IMR-90 (cell line): ENCODE measurements around the gene PC. TPM values are rescaled to one million over a fixed set of nuclear protein-coding genes. Genes with fewer than 3 reads are reported as not detected.

Source experiments
- ATAC-seq: fragments of 200-7000 bp; cut with Tn5 transposase; 2 replicates; pipeline ENCODE4 v1.9.1; 2020; ENCODE audit warnings: low read depth, mild to moderate bottlenecking, moderate library complexity
- BruUV-seq: library from RNA; stranded (reverse); fragments of 400-500 nt; replicated peaks from 2 replicates; lab custom pipeline; 2021; lab: Mats Ljungman, UMichigan
- CTCF ChIA-PET: fragments of 300-600 bp; formaldehyde crosslinking; extraction: SDS; loops from one replicate; lab custom pipeline; 2021; ENCODE audit warnings: antibody characterized with exemption; lab: Yijun Ruan, JAX
- POLR2A ChIA-PET: fragments of 300-600 bp; sonication (Branson Sonifier 250); formaldehyde crosslinking; loops from one replicate; lab custom pipeline; 2022; ENCODE audit warnings: antibody characterized with exemption; ENCODE audit not compliant: unreplicated experiment; lab: Charles Lee
- DNase-seq: peaks from one replicate; pipeline ENCODE4 v3.0.0; 2013
- H2AFZ ChIP-seq: replicated peaks from 2 replicates; pipeline ENCODE3; 2013; ENCODE audit warnings: low read length, mild to moderate bottlenecking; ENCODE audit not compliant: poor library complexity
- H2AK5ac ChIP-seq: 2 replicates; pipeline ENCODE4 v1.6.1; 2013; ENCODE audit warnings: low read depth, low read length, inconsistent platforms
- H2AK9ac ChIP-seq: replicated peaks from 2 replicates; pipeline ENCODE3; 2013; ENCODE audit warnings: mild to moderate bottlenecking, low read depth, low read length, moderate library complexity; ENCODE audit not compliant: poor library complexity
- H2BK120ac ChIP-seq: 2 replicates; pipeline ENCODE4 v1.6.1; 2013; ENCODE audit warnings: low read depth, low read length, inconsistent platforms
- H2BK15ac ChIP-seq: 3 replicates; pipeline ENCODE4 v1.6.1; 2013; ENCODE audit warnings: low read depth, low read length, inconsistent platforms
- H2BK20ac ChIP-seq: 2 replicates; pipeline ENCODE4 v1.6.1; 2013; ENCODE audit warnings: low read depth, mild to moderate bottlenecking, inconsistent platforms, low read length, moderate library complexity
- H2BK5ac ChIP-seq: 2 replicates; pipeline ENCODE4 v1.6.1; 2013; ENCODE audit warnings: mild to moderate bottlenecking, low read depth, low read length, inconsistent platforms; ENCODE audit not compliant: poor library complexity, severe bottlenecking
- H3K14ac ChIP-seq: replicated peaks from 2 replicates; pipeline ENCODE4 v1.6.1; 2013; ENCODE audit warnings: low read depth, low read length, inconsistent platforms
- H3K18ac ChIP-seq: 2 replicates; pipeline ENCODE4 v1.6.1; 2013; ENCODE audit warnings: low read depth, low read length, control low read depth
- H3K23ac ChIP-seq: 2 replicates; pipeline ENCODE4 v1.6.1; 2013; ENCODE audit warnings: low read depth, low read length, inconsistent platforms
- H3K27ac ChIP-seq: 2 replicates; pipeline ENCODE4 v1.5.1; 2013; ENCODE audit warnings: mild to moderate bottlenecking, control low read depth, low read length; ENCODE audit not compliant: insufficient read depth
- H3K27me3 ChIP-seq: 2 replicates; pipeline ENCODE4 v1.6.1; 2013; ENCODE audit warnings: low read length; ENCODE audit not compliant: control insufficient read depth, insufficient read depth
- H3K36me3 ChIP-seq: 2 replicates; pipeline ENCODE4 v1.6.1; 2013; ENCODE audit warnings: low read length, mixed read lengths; ENCODE audit not compliant: control insufficient read depth, insufficient read depth
- H3K4ac ChIP-seq: 2 replicates; pipeline ENCODE4 v1.6.1; 2013; ENCODE audit warnings: low read depth, low read length, inconsistent platforms
- H3K4me1 ChIP-seq: 2 replicates; pipeline ENCODE4 v1.6.1; 2013; ENCODE audit warnings: low read length, mixed read lengths; ENCODE audit not compliant: control insufficient read depth, insufficient read depth
- H3K4me2 ChIP-seq: 2 replicates; pipeline ENCODE4 v1.6.1; 2013; ENCODE audit warnings: low read depth, mild to moderate bottlenecking, control low read depth, low read length, moderate library complexity
- H3K4me3 ChIP-seq: 2 replicates; pipeline ENCODE4 v1.5.1; 2013; ENCODE audit warnings: low read depth, mild to moderate bottlenecking, control low read depth, low read length, moderate library complexity; ENCODE audit not compliant: insufficient read depth
- H3K56ac ChIP-seq: 2 replicates; pipeline ENCODE4 v1.6.1; 2013; ENCODE audit warnings: low read length, inconsistent platforms; ENCODE audit not compliant: insufficient read depth; ENCODE audit errors: extremely low read depth
- H3K79me1 ChIP-seq, 2 experiments: 2 replicates each; pipeline ENCODE4 v1.6.1; 2013; ENCODE audit warnings: low read length in 2 of 2, inconsistent platforms in 1 of 2, low read depth in 1 of 2
- H3K9ac ChIP-seq: 2 replicates; pipeline ENCODE4 v1.6.1; 2013; ENCODE audit warnings: low read depth, low read length, control low read depth
- H3K9me1 ChIP-seq: 2 replicates; pipeline ENCODE4 v1.6.1; 2013; ENCODE audit warnings: low read length, inconsistent platforms; ENCODE audit not compliant: insufficient read depth
- H3K9me3 ChIP-seq: 2 replicates; pipeline ENCODE4 v1.6.1; 2013; ENCODE audit warnings: low read length; ENCODE audit not compliant: control insufficient read depth, insufficient read depth
- H4K20me1 ChIP-seq: 2 replicates; pipeline ENCODE4 v1.6.1; 2013; ENCODE audit warnings: low read length, inconsistent platforms; ENCODE audit not compliant: insufficient read depth
- H4K5ac ChIP-seq: 2 replicates; pipeline ENCODE4 v1.6.1; 2013; ENCODE audit warnings: mild to moderate bottlenecking, low read depth, low read length, control low read depth
- H4K8ac ChIP-seq, 2 experiments: 2 replicates each; pipeline ENCODE4 v1.6.1; 2013; ENCODE audit warnings: low read depth in 2 of 2, low read length in 2 of 2, control low read depth in 1 of 2, inconsistent platforms in 1 of 2
- H4K91ac ChIP-seq: 2 replicates; pipeline ENCODE4 v1.6.1; 2013; ENCODE audit warnings: low read depth, low read length, inconsistent platforms; ENCODE audit not compliant: insufficient read depth
- BHLHE40 ChIP-seq: fragments of 150-350 bp; IDR thresholded peaks from 2 replicates; pipeline ENCODE4 v1.6.1; 2016; ENCODE audit warnings: mild to moderate bottlenecking, low read depth, low read length
- CEBPB ChIP-seq: IDR thresholded peaks from 2 replicates; pipeline ENCODE4 v1.6.1; 2012; ENCODE audit warnings: low read depth, low read length, improper control_type of control experiment
- CHD1 ChIP-seq: IDR thresholded peaks from 2 replicates; pipeline ENCODE4 v1.6.1; 2012; ENCODE audit warnings: low read depth, low read length, improper control_type of control experiment
- FOS ChIP-seq: fragments of 150-350 bp; IDR thresholded peaks from 2 replicates; pipeline ENCODE4 v1.6.1; 2016; ENCODE audit warnings: low read depth, low read length
- MAFK ChIP-seq: IDR thresholded peaks from 2 replicates; pipeline ENCODE4 v1.6.1; 2012; ENCODE audit warnings: low read depth, low read length, improper control_type of control experiment
- MAZ ChIP-seq: IDR thresholded peaks from 2 replicates; pipeline ENCODE4 v1.6.1; 2012; ENCODE audit warnings: low read depth, mild to moderate bottlenecking, low read length, improper control_type of control experiment, moderate library complexity, borderline replicate concordance
- MXI1 ChIP-seq: IDR thresholded peaks from 2 replicates; pipeline ENCODE4 v1.6.1; 2012; ENCODE audit warnings: low read depth, mild to moderate bottlenecking, low read length, moderate library complexity, borderline replicate concordance
- NFE2L2 ChIP-seq: fragments of 150-350 bp; IDR thresholded peaks from 2 replicates; pipeline ENCODE4 v1.6.1; 2016; ENCODE audit warnings: low read depth, mild to moderate bottlenecking, low read length
- POLR2A ChIP-seq: IDR thresholded peaks from 2 replicates; pipeline ENCODE4 v1.6.1; 2012; ENCODE audit warnings: mild to moderate bottlenecking, low read depth, low read length
- RAD21 ChIP-seq: IDR thresholded peaks from 2 replicates; pipeline ENCODE4 v1.6.1; 2012; ENCODE audit warnings: low read length, improper control_type of control experiment
- RCOR1 ChIP-seq: IDR thresholded peaks from 2 replicates; pipeline ENCODE4 v1.6.1; 2012; ENCODE audit warnings: mild to moderate bottlenecking, low read length, improper control_type of control experiment; ENCODE audit not compliant: insufficient replicate concordance
- RFX5 ChIP-seq: IDR thresholded peaks from 2 replicates; pipeline ENCODE4 v1.8.0; 2012; ENCODE audit warnings: low read depth, mild to moderate bottlenecking, low read length, moderate library complexity
- USF2 ChIP-seq: fragments of 150-350 bp; IDR thresholded peaks from 2 replicates; pipeline ENCODE4 v1.6.1; 2017; ENCODE audit warnings: mild to moderate bottlenecking, antibody characterized with exemption, low read length, low read depth
- WGBS, 2 experiments: methylation state at CpG; one replicate each; pipeline versions ENCODE4 v1.1.5 to v1.1.7; 2013; ENCODE audit warnings: missing lambda C conversion rate in 2 of 2; ENCODE audit not compliant: insufficient read length in 1 of 2; ENCODE audit errors: extremely low coverage in 2 of 2; 5-methylcytosine and 5-hydroxymethylcytosine counted together
- dilution Hi-C: fragments of 300-500 bp; cut with HindIII; formaldehyde crosslinking; loops from one replicate; pipeline ENCODE4 v1.14.3; 2018; ENCODE audit warnings: low sequenced_read_pairs; ENCODE audit not compliant: unreplicated experiment
- in situ Hi-C: fragments of 300-500 bp; cut with MboI; formaldehyde crosslinking; loops from 3 replicates; pipeline ENCODE4 v1.14.3; 2019; ENCODE audit warnings: low sequenced_read_pairs, inconsistent platforms, mixed read lengths
- intact Hi-C: fragments of 100-400 bp; cut with micrococcal nuclease; formaldehyde crosslinking; loops from 2 replicates; pipeline ENCODE4 v1.10.0; 2022
- polyA plus RNA-seq, 3 experiments: library from polyadenylated mRNA; depleted of rRNA; stranded (reverse); fragments of >200 nt; gene quantifications; 2 replicates each; pipeline ENCODE4 v1.2.3, GENCODE V29; 2012; ENCODE audit warnings: low replicate concordance in 1 of 3
- total RNA-seq: library from RNA; depleted of rRNA; stranded (reverse); fragments of >200 nt; gene quantifications from 2 replicates; pipeline ENCODE4 v1.2.3, GENCODE V29; 2012
- TF ChIP-seq, protein P1 (sequence below): conservative IDR thresholded peaks from 2 replicates; pipeline ENCODE4 v1.5.1; 2012; ENCODE audit warnings: mild to moderate bottlenecking, low read depth, low read length, improper control_type of control experiment
- TF ChIP-seq, protein P2 (sequence below): fragments of 150-350 bp; IDR thresholded peaks from 2 replicates; pipeline ENCODE4 v1.6.1; 2016; ENCODE audit warnings: low read depth, mild to moderate bottlenecking, low read length, moderate library complexity, borderline replicate concordance

PC gene
- total and polyA plus RNA-seq, 2 of the 4 experiments (the other 2 are of a cell fraction): 13.6 to 15.7 TPM

- dilution Hi-C loops: no loop called here
- no peak overlapping the region for H2BK20ac ChIP-seq
- peak overlapping the region; percentile 23 for H2AFZ ChIP-seq
- H3K9ac ChIP-seq: no peak overlapping the region
- no peak overlapping the region for H3K14ac ChIP-seq
- H4K5ac ChIP-seq: no peak overlapping the region
- no peak overlapping the region for H3K18ac ChIP-seq
- H2AK5ac ChIP-seq: no peak overlapping the region; the same call in 1 of the 2 replicates
- H3K36me3 ChIP-seq: peaks cover 28% of the 10 kb centered on the region; the same call in 1 of the 2 replicates
- no peak overlapping the region for H3K23ac ChIP-seq
- H3K9me3 ChIP-seq: no peaks in the 10 kb centered on the region
- no peak overlapping the region for H3K4me3 ChIP-seq
- peaks cover 6% of the 10 kb centered on the region; the same call in 1 of the 2 replicates for H4K20me1 ChIP-seq
- no TSS peak for BruUV-seq
- no peaks in the 10 kb centered on the region for H3K27me3 ChIP-seq
- no peak overlapping the region for H2AK9ac ChIP-seq
- H2BK15ac ChIP-seq: no peak overlapping the region
- intact Hi-C loops: loop anchor here (5.0 kb wide), 2 partner anchors 113 to 173 kb away; no protein-coding TSS in a partner anchor
- H4K91ac ChIP-seq: no peak overlapping the region
- no peak overlapping the region for H4K8ac ChIP-seq
- peaks cover 15% of the 10 kb centered on the region; the same call in 1 of the 2 replicates for H3K9me1 ChIP-seq
- WGBS, 2 experiments: 92% methylated on average over 7 of the region's 29 CpGs; no CpG with 5 or more reads in 1 of the 2 experiments
- ATAC-seq (no peak), DNase-seq (no peak)
- peaks cover 4% of the 10 kb centered on the region for H3K4me1 ChIP-seq
- in situ Hi-C loops: no loop called here
- CTCF ChIA-PET: no interaction called here
- no peak overlapping the region for H3K27ac ChIP-seq
- no peak overlapping the region for H2BK5ac ChIP-seq
- peaks cover 3 to 30% of the 10 kb centered on the region in 2 experiments; a peak in 2 of 4 replicates for H3K79me1 ChIP-seq
- POLR2A ChIA-PET: no interaction called here
- H3K4ac ChIP-seq: no peak overlapping the region
- H3K4me2 ChIP-seq: no peak overlapping the region
- no peak overlapping the region for H2BK120ac ChIP-seq
- H3K56ac ChIP-seq: no peak overlapping the region
- TF ChIP-seq NFE2L2: no peak
- TF ChIP-seq, protein P1, sequence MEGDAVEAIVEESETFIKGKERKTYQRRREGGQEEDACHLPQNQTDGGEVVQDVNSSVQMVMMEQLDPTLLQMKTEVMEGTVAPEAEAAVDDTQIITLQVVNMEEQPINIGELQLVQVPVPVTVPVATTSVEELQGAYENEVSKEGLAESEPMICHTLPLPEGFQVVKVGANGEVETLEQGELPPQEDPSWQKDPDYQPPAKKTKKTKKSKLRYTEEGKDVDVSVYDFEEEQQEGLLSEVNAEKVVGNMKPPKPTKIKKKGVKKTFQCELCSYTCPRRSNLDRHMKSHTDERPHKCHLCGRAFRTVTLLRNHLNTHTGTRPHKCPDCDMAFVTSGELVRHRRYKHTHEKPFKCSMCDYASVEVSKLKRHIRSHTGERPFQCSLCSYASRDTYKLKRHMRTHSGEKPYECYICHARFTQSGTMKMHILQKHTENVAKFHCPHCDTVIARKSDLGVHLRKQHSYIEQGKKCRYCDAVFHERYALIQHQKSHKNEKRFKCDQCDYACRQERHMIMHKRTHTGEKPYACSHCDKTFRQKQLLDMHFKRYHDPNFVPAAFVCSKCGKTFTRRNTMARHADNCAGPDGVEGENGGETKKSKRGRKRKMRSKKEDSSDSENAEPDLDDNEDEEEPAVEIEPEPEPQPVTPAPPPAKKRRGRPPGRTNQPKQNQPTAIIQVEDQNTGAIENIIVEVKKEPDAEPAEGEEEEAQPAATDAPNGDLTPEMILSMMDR: no peak
- TF ChIP-seq RCOR1: no peak
- no peak for TF ChIP-seq BHLHE40
- TF ChIP-seq MXI1: no peak
- TF ChIP-seq MAFK: no peak
- no peak for TF ChIP-seq CHD1
- no peak for TF ChIP-seq USF2
- TF ChIP-seq, protein P2, sequence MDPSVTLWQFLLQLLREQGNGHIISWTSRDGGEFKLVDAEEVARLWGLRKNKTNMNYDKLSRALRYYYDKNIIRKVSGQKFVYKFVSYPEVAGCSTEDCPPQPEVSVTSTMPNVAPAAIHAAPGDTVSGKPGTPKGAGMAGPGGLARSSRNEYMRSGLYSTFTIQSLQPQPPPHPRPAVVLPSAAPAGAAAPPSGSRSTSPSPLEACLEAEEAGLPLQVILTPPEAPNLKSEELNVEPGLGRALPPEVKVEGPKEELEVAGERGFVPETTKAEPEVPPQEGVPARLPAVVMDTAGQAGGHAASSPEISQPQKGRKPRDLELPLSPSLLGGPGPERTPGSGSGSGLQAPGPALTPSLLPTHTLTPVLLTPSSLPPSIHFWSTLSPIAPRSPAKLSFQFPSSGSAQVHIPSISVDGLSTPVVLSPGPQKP: no peak
- TF ChIP-seq RAD21: no peak
- no peak for TF ChIP-seq MAZ
- TF ChIP-seq RFX5: no peak
- TF ChIP-seq FOS: no peak
- TF ChIP-seq POLR2A: no peak
- TF ChIP-seq CEBPB: no peak
Observed at GRCh38 chr11:66858939-66859685, 99.1 kb downstream of the PC start.
